A549 treated with CORT108297 at 1 μM for 4 hours (cell line): ENCODE results near the gene KBTBD4. TPM values are rescaled to one million over a fixed set of nuclear protein-coding genes. Genes with fewer than 3 reads are reported as not detected.

Experiments used
- total RNA-seq: library from RNA; stranded (reverse); fragments of 200-300 nt; extraction: Qiagen RNA extraction; gene quantifications from 5 replicates; pipeline ENCODE4 v1.2.3, GENCODE V29; 2022

The KBTBD4 gene
- 17.6 to 22.3 TPM (median 19.5 TPM) in 5 replicates for total RNA-seq

GRCh38 chr11:47578524-47579494 is at the start of gene KBTBD4, which contains the start of gene NDUFS3:
Gene KBTBD4 (minus strand): TSS chr11:47578970. CDS start chr11:47578951, 19 bp downstream.
Gene NDUFS3 (plus strand): TSS chr11:47579074. CDS start chr11:47579092, 18 bp downstream.

DNA sequence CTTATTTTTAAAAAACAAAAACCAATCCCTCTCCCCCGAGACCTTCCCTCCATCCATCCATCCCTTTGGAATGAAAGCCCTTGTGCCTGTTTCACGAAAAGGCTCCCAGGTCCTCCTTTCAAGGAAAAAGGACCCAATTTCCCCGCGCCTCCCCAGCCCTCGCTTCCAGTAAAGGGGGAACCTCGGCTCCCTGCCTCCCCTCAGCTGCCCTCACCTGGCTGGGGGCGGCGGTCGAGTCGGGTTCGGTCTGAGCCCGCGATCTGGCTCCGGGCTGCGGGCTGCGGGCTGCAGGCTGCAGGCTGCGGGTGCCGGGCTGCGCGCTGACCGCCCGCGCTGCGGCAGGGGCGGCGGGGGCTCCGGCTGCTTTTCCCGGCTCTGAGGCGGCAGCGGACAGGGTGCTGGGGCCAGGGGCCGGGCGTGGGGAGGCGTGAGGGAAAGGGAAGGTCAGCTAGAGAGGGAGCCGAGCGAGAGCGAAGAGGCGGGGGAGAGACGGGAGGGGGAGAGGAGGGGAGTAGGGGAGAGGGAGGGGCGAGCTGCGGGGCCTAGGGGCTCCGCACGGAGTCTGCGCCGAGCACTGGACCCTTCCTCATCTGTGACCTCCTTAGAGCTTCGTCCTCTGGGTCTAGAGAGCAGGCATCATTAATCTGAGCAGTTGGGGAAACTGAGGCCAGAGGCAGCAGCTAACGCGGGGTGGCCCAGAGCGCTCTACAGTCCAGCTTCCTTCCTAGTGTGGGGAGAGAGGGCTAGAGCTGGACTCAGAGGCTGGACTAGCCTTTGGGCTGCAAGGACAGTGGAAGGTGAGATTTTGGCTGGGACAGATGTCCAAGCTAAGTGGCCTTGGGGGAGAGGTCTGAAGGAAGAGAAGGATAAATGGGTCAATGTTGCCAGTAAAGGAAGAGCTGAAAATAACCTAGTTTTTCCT is 15.4 kb upstream of the KBTBD4 start, which contains the start of gene C1QTNF4:
C1QTNF4 (minus strand) TSS at position 478 of the 922 bp plus-strand sequence. CDS start 3,601 bp downstream, outside the sequence.

DNA sequence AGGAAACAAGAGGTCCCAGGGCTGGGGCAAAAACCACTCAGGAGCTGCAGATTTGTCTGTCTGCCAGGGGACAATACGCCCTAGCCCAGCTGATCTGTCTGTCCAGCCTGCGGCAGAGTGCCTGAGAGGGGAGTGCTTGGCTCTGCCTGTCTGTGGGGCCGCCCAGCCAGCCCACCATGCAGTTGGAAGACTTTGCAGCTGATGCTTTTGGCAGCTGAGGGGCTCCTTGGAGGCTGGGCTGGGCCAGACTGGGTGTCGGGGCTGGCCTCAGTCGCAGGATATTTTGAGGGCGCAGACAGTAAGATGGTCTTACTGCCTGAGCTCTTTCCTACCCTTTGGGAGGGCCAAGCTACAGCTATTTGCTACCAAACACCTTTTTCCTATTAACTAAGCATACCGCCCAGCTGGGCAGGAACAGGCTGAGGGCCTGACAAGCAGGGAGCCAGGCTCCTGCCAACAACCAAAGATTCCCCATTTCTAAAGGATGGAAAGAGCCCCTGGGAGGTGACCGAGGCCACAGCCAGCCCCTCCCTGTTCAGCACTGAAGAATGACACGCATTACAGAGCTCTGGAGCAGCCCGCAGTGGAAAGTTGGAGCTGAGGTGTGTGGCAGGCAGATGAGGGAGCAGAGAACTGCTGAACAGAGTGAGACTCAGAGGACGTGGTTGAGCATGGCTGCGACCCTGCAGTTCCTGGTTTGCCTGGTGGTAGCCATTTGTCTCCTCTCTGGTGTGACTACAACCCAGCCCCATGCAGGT is 7.5 kb upstream of the KBTBD4 start, which contains the start of gene FAM180B:
FAM180B (plus strand) TSS at position 581 of the 758 bp plus-strand sequence; CDS start at position 672, 91 bp downstream.

DNA sequence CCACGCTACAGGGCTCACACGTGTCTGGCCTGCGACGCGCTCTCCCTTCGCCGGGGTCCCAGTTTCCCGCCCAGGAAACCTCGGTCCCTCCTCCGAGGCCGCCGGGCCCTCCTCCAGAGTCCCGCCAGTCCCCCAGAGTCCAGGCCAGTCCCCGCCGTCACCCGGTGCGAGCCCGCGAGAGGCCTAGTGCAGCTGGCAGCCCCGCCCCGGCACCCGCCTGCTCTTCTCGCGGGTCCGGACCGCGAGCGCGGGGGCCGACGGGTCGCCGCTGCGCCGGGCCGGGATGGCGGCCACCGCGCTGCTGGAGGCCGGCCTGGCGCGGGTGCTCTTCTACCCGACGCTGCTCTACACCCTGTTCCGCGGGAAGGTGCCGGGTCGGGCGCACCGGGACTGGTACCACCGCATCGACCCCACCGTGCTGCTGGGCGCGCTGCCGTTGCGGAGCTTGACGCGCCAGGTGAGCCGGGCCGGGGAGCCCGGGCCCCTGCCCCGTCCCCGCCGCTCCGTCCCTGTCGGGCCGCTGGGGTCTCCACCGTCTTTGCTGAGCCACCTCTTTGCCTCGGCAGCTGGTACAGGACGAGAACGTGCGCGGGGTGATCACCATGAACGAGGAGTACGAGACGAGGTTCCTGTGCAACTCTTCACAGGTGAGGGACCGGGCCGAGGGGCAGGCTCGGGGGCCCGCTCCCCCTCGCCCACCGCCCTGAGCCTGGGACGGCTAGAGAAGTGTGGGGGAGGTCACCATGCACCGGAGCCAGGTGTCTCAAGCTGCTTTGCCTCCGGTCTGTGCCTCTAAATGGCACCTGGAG is 13.2 kb downstream of the KBTBD4 start, which contains the start of gene PTPMT1:
PTPMT1 (plus strand) TSS at position 260 of the 809 bp plus-strand sequence; CDS start at position 284, 24 bp downstream.

GRCh38 chr11:47552566-47553405 is 26.0 kb downstream of the KBTBD4 start, which contains the start of gene CELF1:
Gene CELF1 (minus strand): TSS chr11:47553132. CDS start chr11:47499523, 53,609 bp downstream.

Other genes with a start within 250 kb of the KBTBD4 start
- gene MYBPC3, start 226.3 kb downstream of the KBTBD4 start, total RNA-seq = 0.07 to 0.09 TPM (median 0.07 TPM) in 5 replicates
- 0.10 to 0.16 TPM in 2 of 5 replicates, not detected in the others for gene SPI1, start 200.4 kb downstream of the KBTBD4 start, total RNA-seq
- gene SLC39A13, start 170.4 kb downstream of the KBTBD4 start, total RNA-seq = 43.5 to 61.4 TPM (median 54.9 TPM) in 5 replicates
- gene PSMC3, start 152.5 kb downstream of the KBTBD4 start, total RNA-seq = 189 to 265 TPM (median 196 TPM) in 5 replicates
- 0.11 to 0.34 TPM (median 0.13 TPM) in 3 of 5 replicates, not detected in the others for gene RAPSN, start 129.8 kb downstream of the KBTBD4 start, total RNA-seq
- gene CELF1, start 25.8 kb downstream of the KBTBD4 start, total RNA-seq = 45.7 to 51.1 TPM (median 47.9 TPM) in 5 replicates
- gene PTPMT1, start 13.4 kb downstream of the KBTBD4 start, total RNA-seq = 58.5 to 79.9 TPM (median 75.4 TPM) in 5 replicates
- 104 to 138 TPM (median 135 TPM) in 5 replicates for gene NDUFS3, start 104 bp upstream of the KBTBD4 start, total RNA-seq
- gene FAM180B, start 7.7 kb upstream of the KBTBD4 start, total RNA-seq = not detected in 5 replicates
- gene C1QTNF4, start 15.4 kb upstream of the KBTBD4 start, total RNA-seq = 0.08 to 0.10 TPM (median 0.08 TPM) in 3 of 5 replicates, not detected in the others
- 114 to 158 TPM (median 132 TPM) in 5 replicates for gene MTCH2, start 63.6 kb upstream of the KBTBD4 start, total RNA-seq
- gene AGBL2, start 136.4 kb upstream of the KBTBD4 start, total RNA-seq = 0.90 to 1.7 TPM (median 1.2 TPM) in 5 replicates
- 46.6 to 62.1 TPM (median 54.2 TPM) in 5 replicates for gene FNBP4, start 188.4 kb upstream of the KBTBD4 start, total RNA-seq